ENCODE data around the gene NEUROD4. TPM values are rescaled to one million over a fixed set of nuclear protein-coding genes. Genes with fewer than 3 reads are reported as not detected.

Gene NEUROD4
- total RNA-seq, 1 donor from 2014 or later: not detected

GRCh38 chr12:55068416-55069010 is 48.7 kb downstream of the NEUROD4 start:
- no peak for DNase-seq (ENCODE audit: low spot score)
- H3K4me3 Mint-ChIP-seq (ENCODE audit: unreplicated experiment): no peak overlapping the region
- H3K9me3 Mint-ChIP-seq (ENCODE audit: low read depth): no peaks in the 10 kb centered on the region

GRCh38 chr12:55072083-55072482 is 52.3 kb downstream of the NEUROD4 start:
- Mint-ChIP-seq H3K9me3 (ENCODE audit: low read depth) (no peaks in the 10 kb centered on the region), H3K27me3 (ENCODE audit: low read depth) (peaks cover 24% of the 10 kb centered on the region), H3K27ac (ENCODE audit: unreplicated experiment) (no peak overlapping the region), H3K4me1 (ENCODE audit: low read depth) (no peaks in the 10 kb centered on the region), H3K4me3 (ENCODE audit: unreplicated experiment) (no peak overlapping the region), H3K36me3 (ENCODE audit: low read depth) (no peaks in the 10 kb centered on the region)
- DNase-seq (ENCODE audit: low spot score): no peak
- peak; percentile 37 for TF ChIP-seq CTCF (IDR thresholded peaks at IDR 0.05)

More at GRCh38 chr12:55068416-55069010, 48.7 kb downstream of the NEUROD4 start:
- Mint-ChIP-seq H3K27me3 (ENCODE audit: low read depth) (peaks cover 29% of the 10 kb centered on the region), H3K27ac (ENCODE audit: unreplicated experiment) (no peak overlapping the region), H3K36me3 (ENCODE audit: low read depth) (no peaks in the 10 kb centered on the region), H3K4me1 (ENCODE audit: low read depth) (no peaks in the 10 kb centered on the region)
- TF ChIP-seq CTCF (IDR thresholded peaks at IDR 0.05): peak; percentile 79

- no peaks in the 10 kb centered on the region for H3K36me3 Mint-ChIP-seq (ENCODE audit: low read depth)
- H3K4me3 Mint-ChIP-seq (ENCODE audit: unreplicated experiment): no peak overlapping the region
- no peaks in the 10 kb centered on the region for H3K4me1 Mint-ChIP-seq (ENCODE audit: low read depth)
- H3K9me3 Mint-ChIP-seq (ENCODE audit: low read depth): no peaks in the 10 kb centered on the region
- DNase-seq (ENCODE audit: low spot score): no peak
- peak; percentile 94 for TF ChIP-seq CTCF (IDR thresholded peaks at IDR 0.05)
- peaks cover 25% of the 10 kb centered on the region for H3K27me3 Mint-ChIP-seq (ENCODE audit: low read depth)
- no peak overlapping the region for H3K27ac Mint-ChIP-seq (ENCODE audit: unreplicated experiment)
Observed at GRCh38 chr12:55073043-55074022, 53.6 kb downstream of the NEUROD4 start.

- Mint-ChIP-seq H3K4me1 (ENCODE audit: low read depth) (no peaks in the 10 kb centered on the region), H3K27ac (ENCODE audit: unreplicated experiment) (no peak overlapping the region), H3K36me3 (ENCODE audit: low read depth) (no peaks in the 10 kb centered on the region), H3K9me3 (ENCODE audit: low read depth) (peaks cover 8% of the 10 kb centered on the region), H3K27me3 (ENCODE audit: low read depth) (peaks cover 23% of the 10 kb centered on the region), H3K4me3 (ENCODE audit: unreplicated experiment) (no peak overlapping the region)
- TF ChIP-seq CTCF (IDR thresholded peaks at IDR 0.05): no peak
- no peak for DNase-seq (ENCODE audit: low spot score)
Observed at GRCh38 chr12:55074806-55075205, 55.0 kb downstream of the NEUROD4 start.

Other genes with a start within 250 kb of the NEUROD4 start
- not detected in 3 replicates for gene MUCL1, start 165.5 kb upstream of the NEUROD4 start, total RNA-seq
- gene TESPA1, start 35.2 kb upstream of the NEUROD4 start, total RNA-seq: not detected in 3 replicates
- gene OR9K2, start 106.4 kb downstream of the NEUROD4 start, total RNA-seq: not detected in 3 replicates
- gene OR10A7, start 201.1 kb downstream of the NEUROD4 start, total RNA-seq: not detected in 3 replicates
- not detected in 3 replicates for gene OR6C74, start 224.6 kb downstream of the NEUROD4 start, total RNA-seq